Measurements from ENCODE around the gene GSTM4.
"Not testable (repeated sequence)": the region's sequence is repeated elsewhere in the genome, so short reads cannot be mapped to it uniquely, and the experiment has no call there.

The GSTM4 gene

GRCh38 chr1:109704173-109704572 is 48.3 kb downstream of the GSTM4 start:
- no peak for DNase-seq (ENCODE audit: low read depth)

DNA sequence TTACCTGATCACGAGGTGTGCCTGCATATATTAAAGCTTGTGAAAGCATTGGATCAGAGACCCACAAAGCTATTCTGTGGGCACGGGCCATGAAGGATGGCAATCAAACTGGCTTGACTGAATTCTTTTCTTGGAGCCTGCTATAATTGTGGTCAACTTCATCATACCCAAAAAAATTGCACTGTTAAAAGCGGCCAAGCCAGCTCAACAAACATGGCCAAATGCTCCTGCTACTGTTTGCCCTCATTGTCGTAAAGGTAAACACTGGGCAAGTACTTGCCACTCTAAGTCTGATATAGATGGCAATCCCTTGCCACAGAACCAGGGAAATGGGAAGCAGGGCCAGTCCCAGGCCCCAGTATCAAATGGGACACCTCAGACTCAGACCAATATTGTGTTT is 49.5 kb downstream of the GSTM4 start:
- DNase-seq (ENCODE audit: low read depth): no peak

GRCh38 chr1:109708949-109709348 is 53.0 kb downstream of the GSTM4 start:
- not testable (repeated sequence) for DNase-seq (ENCODE audit: low read depth)

GRCh38 chr1:109709822-109710221 is 53.9 kb downstream of the GSTM4 start:
- not testable (repeated sequence) for DNase-seq (ENCODE audit: low read depth)

All from stromal cell of bone marrow (primary cell).